ENCODE results near the gene KCTD19. TPM values are rescaled to one million over a fixed set of nuclear protein-coding genes. Genes with fewer than 3 reads are reported as not detected.
"Not testable (repeated sequence)": the region's sequence is repeated elsewhere in the genome, so short reads cannot be mapped to it uniquely, and the experiment has no call there.

Gene KCTD19
- total RNA-seq, 1 experiment from 2014 or later, result not detected

GRCh38 chr16:67370661-67371060 lies 44.1 kb upstream of the KCTD19 start:
- H3K4me3 ChIP-seq (ENCODE audit: low read depth, low read length), result no peak overlapping the region
- intact Hi-C loops (cut with micrococcal nuclease; ENCODE audit: unreplicated experiment), result no loop called here
- CTCF ChIA-PET, result no interaction called here
- no TSS peak for BruUV-seq (replicated peaks)
- Mint-ChIP-seq H3K27ac (ENCODE audit: unreplicated experiment) (no peak overlapping the region), H3K9me3 (ENCODE audit: unreplicated experiment) (no peaks in the 10 kb centered on the region), H3K27me3 (ENCODE audit: insufficient read depth, unreplicated experiment) (no peaks in the 10 kb centered on the region), H3K36me3 (ENCODE audit: insufficient read depth, unreplicated experiment) (no peaks in the 10 kb centered on the region), H3K4me3 (ENCODE audit: unreplicated experiment) (no peak overlapping the region), H3K4me1 (ENCODE audit: low read depth, unreplicated experiment) (peaks cover 5% of the 10 kb centered on the region)
- POLR2A ChIA-PET, result no interaction called here
- DNase-seq, result no peak
- no peaks in the 10 kb centered on the region for H3K27me3 ChIP-seq (replicated peaks; ENCODE audit: control insufficient read depth, insufficient read depth, low read length)
- H3K36me3 ChIP-seq (ENCODE audit: control insufficient read depth, insufficient read depth, low read length), result no peaks in the 10 kb centered on the region
- H3K9me3 ChIP-seq, result no peaks in the 10 kb centered on the region
- no peaks in the 10 kb centered on the region for H3K4me1 ChIP-seq
- no peak for TF ChIP-seq CTCF (IDR thresholded peaks at IDR 0.05; ENCODE audit: insufficient read depth in 1 of 2, low read depth in 1 of 2, low read length in 1 of 2, severe bottlenecking in 1 of 2, unreplicated experiment in 1 of 2)

GRCh38 chr16:67364600-67365235 lies 38.2 kb upstream of the KCTD19 start:
- Histone ChIP-seq H3K4me1 (peaks cover 33% of the 10 kb centered on the region), H3K27me3 (replicated peaks; ENCODE audit: control insufficient read depth, insufficient read depth, low read length) (no peaks in the 10 kb centered on the region), H3K9me3 (no peaks in the 10 kb centered on the region), H3K36me3 (ENCODE audit: control insufficient read depth, insufficient read depth, low read length) (no peaks in the 10 kb centered on the region), H3K4me3 (ENCODE audit: low read depth, low read length) (no peak overlapping the region)
- Mint-ChIP-seq H3K36me3 (ENCODE audit: insufficient read depth, unreplicated experiment) (no peaks in the 10 kb centered on the region), H3K9me3 (ENCODE audit: unreplicated experiment) (no peaks in the 10 kb centered on the region), H3K27ac (ENCODE audit: unreplicated experiment) (no peak overlapping the region), H3K4me1 (ENCODE audit: low read depth, unreplicated experiment) (peaks cover 34% of the 10 kb centered on the region), H3K4me3 (ENCODE audit: unreplicated experiment) (no peak overlapping the region), H3K27me3 (ENCODE audit: insufficient read depth, unreplicated experiment) (no peaks in the 10 kb centered on the region)
- DNase-seq, result no peak
- ChIA-PET POLR2A (interaction anchor here (0.6 kb wide), 2 partner anchors 116 to 118 kb away, joined by 3 read pairs; partner anchors contain the start of genes FHOD1 and SLC9A5), CTCF (interaction anchor here (0.5 to 1.6 kb wide), 5 partner anchors 24 to 342 kb away, joined by 3 to 5 read pairs (median 3); partner anchors contain the start of gene ATP6V0D1)
- no peak for TF ChIP-seq CTCF (IDR thresholded peaks at IDR 0.05; ENCODE audit: insufficient read depth in 1 of 2, low read depth in 1 of 2, low read length in 1 of 2, severe bottlenecking in 1 of 2, unreplicated experiment in 1 of 2)
- intact Hi-C loops (cut with micrococcal nuclease; ENCODE audit: unreplicated experiment), result no loop called here
- no TSS peak for BruUV-seq (replicated peaks)

GRCh38 chr16:67361038-67361437 lies 34.5 kb upstream of the KCTD19 start:
- BruUV-seq (replicated peaks), result no TSS peak
- DNase-seq, result no peak
- Mint-ChIP-seq H3K36me3 (ENCODE audit: insufficient read depth, unreplicated experiment) (no peaks in the 10 kb centered on the region), H3K4me1 (ENCODE audit: low read depth, unreplicated experiment) (peaks cover 34% of the 10 kb centered on the region), H3K27ac (ENCODE audit: unreplicated experiment) (no peak overlapping the region), H3K4me3 (ENCODE audit: unreplicated experiment) (no peak overlapping the region), H3K9me3 (ENCODE audit: unreplicated experiment) (no peaks in the 10 kb centered on the region), H3K27me3 (ENCODE audit: insufficient read depth, unreplicated experiment) (no peaks in the 10 kb centered on the region)
- no peaks in the 10 kb centered on the region for H3K36me3 ChIP-seq (ENCODE audit: control insufficient read depth, insufficient read depth, low read length)
- CTCF ChIA-PET, result no interaction called here
- H3K4me3 ChIP-seq (ENCODE audit: low read depth, low read length), result no peak overlapping the region
- TF ChIP-seq CTCF (IDR thresholded peaks at IDR 0.05; ENCODE audit: insufficient read depth in 1 of 2, low read depth in 1 of 2, low read length in 1 of 2, severe bottlenecking in 1 of 2, unreplicated experiment in 1 of 2), result no peak
- POLR2A ChIA-PET, result no interaction called here
- no peaks in the 10 kb centered on the region for H3K9me3 ChIP-seq
- no peaks in the 10 kb centered on the region for H3K27me3 ChIP-seq (replicated peaks; ENCODE audit: control insufficient read depth, insufficient read depth, low read length)
- intact Hi-C loops (cut with micrococcal nuclease; ENCODE audit: unreplicated experiment), result no loop called here
- H3K4me1 ChIP-seq, result peaks cover 33% of the 10 kb centered on the region

GRCh38 chr16:67359540-67360269 lies 33.2 kb upstream of the KCTD19 start:
- CTCF ChIA-PET, result not testable (repeated sequence)

More at GRCh38 chr16:67359540-67360269, 33.2 kb upstream of the KCTD19 start:
- H3K9me3 ChIP-seq; BruUV-seq (replicated peaks); H3K9me3 Mint-ChIP-seq (ENCODE audit: unreplicated experiment); H3K36me3 Mint-ChIP-seq (ENCODE audit: insufficient read depth, unreplicated experiment); POLR2A ChIA-PET; H3K4me3 ChIP-seq (ENCODE audit: low read depth, low read length); H3K27me3 Mint-ChIP-seq (ENCODE audit: insufficient read depth, unreplicated experiment); H3K4me3 Mint-ChIP-seq (ENCODE audit: unreplicated experiment); intact Hi-C loops (cut with micrococcal nuclease; ENCODE audit: unreplicated experiment); H3K27ac Mint-ChIP-seq (ENCODE audit: unreplicated experiment); H3K36me3 ChIP-seq (ENCODE audit: control insufficient read depth, insufficient read depth, low read length); DNase-seq; H3K27me3 ChIP-seq (replicated peaks; ENCODE audit: control insufficient read depth, insufficient read depth, low read length): not testable (repeated sequence)
- peaks cover 23% of the 10 kb centered on the region for H3K4me1 Mint-ChIP-seq (ENCODE audit: low read depth, unreplicated experiment)
- peaks cover 27% of the 10 kb centered on the region for H3K4me1 ChIP-seq
